SU-DHL-6 (cell line): ENCODE data around the gene CSF1R.

Experiments
- H2AFZ ChIP-seq: fragments of 200-600 bp; sonication (generic); 2 replicates; pipeline ENCODE4 v1.6.1; 2014; ENCODE audit warnings: low read depth, mild to moderate bottlenecking, moderate library complexity, mixed read lengths, antibody characterized with exemption, low read length; ENCODE audit not compliant: severe bottlenecking
- H3F3A ChIP-seq: fragments of 200-600 bp; shearing (Covaris generic); 2 replicates; pipeline ENCODE4 v1.6.0; 2016; ENCODE audit warnings: antibody characterized with exemption, mild to moderate bottlenecking; ENCODE audit not compliant: insufficient read depth
- H3K27ac ChIP-seq: fragments of 200-600 bp; sonication (generic); 2 replicates; pipeline ENCODE4 v1.5.1; 2016; ENCODE audit warnings: low read depth, mild to moderate bottlenecking, low read length, moderate library complexity, mixed read lengths
- H3K27me3 ChIP-seq: fragments of 200-600 bp; sonication (generic), shearing (Covaris generic); 2 replicates; pipeline ENCODE4 v1.6.0; 2014; ENCODE audit warnings: mild to moderate bottlenecking, low read length
- H3K36me3 ChIP-seq: fragments of 200-600 bp; sonication (generic); 2 replicates; pipeline ENCODE4 v1.6.1; 2014; ENCODE audit warnings: mild to moderate bottlenecking, low read length, mixed read lengths
- H3K4me2 ChIP-seq: fragments of 300-600, 200-600 bp; shearing (Covaris generic), sonication (generic); 2 replicates; pipeline ENCODE4 v1.6.0; 2014; ENCODE audit warnings: low read length, low read depth, mild to moderate bottlenecking; ENCODE audit not compliant: poor library complexity, severe bottlenecking
- H3K4me3 ChIP-seq: fragments of 200-600 bp; sonication (generic); 2 replicates; pipeline ENCODE4 v1.5.1; 2014; ENCODE audit warnings: antibody characterized with exemption, low read length, mild to moderate bottlenecking, mixed read lengths; ENCODE audit not compliant: insufficient read depth, poor library complexity, severe bottlenecking
- H3K79me2 ChIP-seq: fragments of 200-600 bp; sonication (generic); 2 replicates; pipeline ENCODE4 v1.6.1; 2014; ENCODE audit warnings: mild to moderate bottlenecking, low read length, moderate library complexity; ENCODE audit not compliant: insufficient read depth
- H3K9ac ChIP-seq: fragments of 200-600 bp; sonication (generic); 2 replicates; pipeline ENCODE4 v1.7.0; 2014; ENCODE audit warnings: mild to moderate bottlenecking, low read length
- H3K9me2 ChIP-seq: fragments of 200-600 bp; sonication (generic); replicated peaks from 2 replicates; pipeline ENCODE4 v1.6.1; 2014; ENCODE audit warnings: low read length; ENCODE audit not compliant: insufficient read depth
- H3K9me3 ChIP-seq: fragments of 200-600 bp; sonication (generic); 2 replicates; pipeline ENCODE4 v1.6.1; 2014; ENCODE audit warnings: low read length, mixed read lengths; ENCODE audit not compliant: insufficient read depth
- H4K20me1 ChIP-seq: fragments of 200-600 bp; sonication (generic); 2 replicates; pipeline ENCODE4 v1.6.1; 2014; ENCODE audit warnings: low read depth, mild to moderate bottlenecking, antibody characterized with exemption, low read length, moderate library complexity, mixed read lengths
- EZH2phosphoT487 ChIP-seq: fragments of 200-600 bp; sonication (generic), shearing (Covaris generic); conservative IDR thresholded peaks from 2 replicates; pipeline ENCODE4 v1.6.1; 2018; ENCODE audit warnings: mild to moderate bottlenecking, antibody characterized with exemption, low read length, moderate library complexity, mixed read lengths
- TF ChIP-seq, protein P1 (sequence below): fragments of 200-600 bp; sonication (generic); IDR thresholded peaks from one replicate; pipeline ENCODE4 v1.5.1; 2017; ENCODE audit warnings: antibody characterized with exemption, mild to moderate bottlenecking, low read length, moderate library complexity; ENCODE audit not compliant: insufficient read depth, poor library complexity, severe bottlenecking

The CSF1R gene

GRCh38 chr5:150036513-150036912, 49.8 kb downstream of the CSF1R start:
- Histone ChIP-seq H3K79me2 (no peaks in the 10 kb centered on the region), H3K9ac (no peak overlapping the region), H3K9me3 (no peaks in the 10 kb centered on the region), H3K36me3 (peaks cover 42% of the 10 kb centered on the region; the same call in 1 of the 2 replicates), H4K20me1 (no peaks in the 10 kb centered on the region), H3K4me3 (no peak overlapping the region), H3F3A (no peaks in the 10 kb centered on the region; the same call in 1 of the 2 replicates), H2AFZ (no peak overlapping the region), H3K9me2 (no peaks in the 10 kb centered on the region), H3K27me3 (no peaks in the 10 kb centered on the region), H3K27ac (no peak overlapping the region), H3K4me2 (no peak overlapping the region)
- TF ChIP-seq, protein P1, sequence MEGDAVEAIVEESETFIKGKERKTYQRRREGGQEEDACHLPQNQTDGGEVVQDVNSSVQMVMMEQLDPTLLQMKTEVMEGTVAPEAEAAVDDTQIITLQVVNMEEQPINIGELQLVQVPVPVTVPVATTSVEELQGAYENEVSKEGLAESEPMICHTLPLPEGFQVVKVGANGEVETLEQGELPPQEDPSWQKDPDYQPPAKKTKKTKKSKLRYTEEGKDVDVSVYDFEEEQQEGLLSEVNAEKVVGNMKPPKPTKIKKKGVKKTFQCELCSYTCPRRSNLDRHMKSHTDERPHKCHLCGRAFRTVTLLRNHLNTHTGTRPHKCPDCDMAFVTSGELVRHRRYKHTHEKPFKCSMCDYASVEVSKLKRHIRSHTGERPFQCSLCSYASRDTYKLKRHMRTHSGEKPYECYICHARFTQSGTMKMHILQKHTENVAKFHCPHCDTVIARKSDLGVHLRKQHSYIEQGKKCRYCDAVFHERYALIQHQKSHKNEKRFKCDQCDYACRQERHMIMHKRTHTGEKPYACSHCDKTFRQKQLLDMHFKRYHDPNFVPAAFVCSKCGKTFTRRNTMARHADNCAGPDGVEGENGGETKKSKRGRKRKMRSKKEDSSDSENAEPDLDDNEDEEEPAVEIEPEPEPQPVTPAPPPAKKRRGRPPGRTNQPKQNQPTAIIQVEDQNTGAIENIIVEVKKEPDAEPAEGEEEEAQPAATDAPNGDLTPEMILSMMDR = no peak
- no peak for TF ChIP-seq EZH2phosphoT487

DNA sequence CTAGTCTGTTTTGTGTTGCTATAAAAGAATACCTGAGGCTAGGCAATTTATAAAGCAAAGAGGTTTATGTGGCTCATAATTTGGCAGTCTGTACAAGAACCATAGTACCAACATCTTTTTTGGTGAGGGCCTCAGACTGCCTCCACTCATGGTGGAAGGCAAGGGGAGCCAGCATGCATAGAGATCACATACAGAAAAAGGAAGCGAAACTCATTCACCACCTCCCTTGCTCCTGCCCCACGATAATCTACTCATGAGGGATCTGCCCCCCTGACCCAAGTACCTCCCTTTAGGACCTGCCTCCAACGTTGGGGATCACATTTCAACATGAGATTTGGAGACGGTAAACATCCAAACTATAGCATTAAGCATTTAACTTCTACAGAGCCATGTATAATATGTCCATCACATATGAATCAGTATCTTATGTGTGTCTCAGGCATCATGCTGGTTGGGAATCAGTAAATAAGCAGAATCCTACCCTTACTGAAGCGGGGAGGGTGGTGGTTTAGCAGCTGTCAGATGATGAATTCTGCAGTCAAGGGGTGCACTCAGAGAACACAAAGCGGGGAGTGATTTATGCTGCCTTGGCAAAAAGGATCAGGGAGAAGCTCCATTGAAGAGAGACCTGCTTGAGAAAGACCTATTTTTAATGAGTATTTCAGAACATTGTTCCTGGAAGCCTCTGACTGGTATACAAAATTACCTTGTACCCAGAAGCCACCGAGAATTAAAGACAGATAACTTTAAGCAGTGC, 51.0 kb downstream of the CSF1R start:
- peaks cover 42% of the 10 kb centered on the region; the same call in 1 of the 2 replicates for H3K36me3 ChIP-seq
- H3F3A ChIP-seq = no peaks in the 10 kb centered on the region; the same call in 1 of the 2 replicates
- H3K4me2 ChIP-seq = no peak overlapping the region

GRCh38 chr5:150034662-150035061, 51.7 kb downstream of the CSF1R start:
- Histone ChIP-seq H4K20me1 (no peaks in the 10 kb centered on the region), H2AFZ (no peak overlapping the region), H3K36me3 (peaks cover 41% of the 10 kb centered on the region; the same call in 1 of the 2 replicates), H3K9me3 (no peaks in the 10 kb centered on the region), H3K79me2 (no peaks in the 10 kb centered on the region), H3K9me2 (no peaks in the 10 kb centered on the region), H3K4me2 (no peak overlapping the region), H3F3A (no peaks in the 10 kb centered on the region; the same call in 1 of the 2 replicates), H3K9ac (no peak overlapping the region), H3K4me3 (no peak overlapping the region), H3K27me3 (no peaks in the 10 kb centered on the region), H3K27ac (no peak overlapping the region)
- TF ChIP-seq EZH2phosphoT487 = no peak
- TF ChIP-seq, protein P1 = no peak

More for the DNA sequence above, 51.0 kb downstream of the CSF1R start:
- TF ChIP-seq EZH2phosphoT487 = no peak
- TF ChIP-seq, protein P1 = no peak
- H3K9me3 ChIP-seq = no peaks in the 10 kb centered on the region
- no peaks in the 10 kb centered on the region for H3K79me2 ChIP-seq
- H3K4me3 ChIP-seq = no peak overlapping the region
- H4K20me1 ChIP-seq = no peaks in the 10 kb centered on the region
- H3K9ac ChIP-seq = no peak overlapping the region
- H3K27ac ChIP-seq = no peak overlapping the region
- H3K9me2 ChIP-seq = no peaks in the 10 kb centered on the region
- no peak overlapping the region for H2AFZ ChIP-seq
- H3K27me3 ChIP-seq = no peaks in the 10 kb centered on the region
